Lung (tissue), 12 donors: ENCODE data around the gene RRAGD. TPM values are rescaled to one million over a fixed set of nuclear protein-coding genes. Genes with fewer than 3 reads are reported as not detected.

Experiments used
- ATAC-seq: fragments of 200-7000 bp; cut with Tn5 transposase; one replicate; pipeline ENCODE4 v1.9.1; 2020; ENCODE audit warnings: moderate number of reproducible peaks; ENCODE audit not compliant: insufficient read depth, low FRiP score
- DNase-seq, 3 donors: peaks; one replicate each; pipeline ENCODE4 v3.0.0-alpha.2; 2013 to 2017
- H3K27ac ChIP-seq, 2 donors: one replicate each; pipeline ENCODE4 v1.5.1; 2013; ENCODE audit warnings: mild to moderate bottlenecking in 2 of 2, moderate library complexity in 2 of 2, control low read depth in 1 of 2, inconsistent platforms in 1 of 2, low read depth in 1 of 2, low read length in 1 of 2
- H3K27me3 ChIP-seq, 3 donors: one replicate each; pipeline ENCODE4 v1.5.1; 2013; ENCODE audit warnings: low read length in 2 of 3; ENCODE audit not compliant: control insufficient read depth in 3 of 3, insufficient read depth in 3 of 3
- H3K36me3 ChIP-seq, 4 donors: one replicate each; pipeline ENCODE4 v1.5.1; 2013; ENCODE audit warnings: low read length in 4 of 4, mild to moderate bottlenecking in 1 of 4, moderate library complexity in 1 of 4; ENCODE audit not compliant: control insufficient read depth in 4 of 4, insufficient read depth in 4 of 4
- H3K4me1 ChIP-seq, 5 donors: one replicate each; pipeline ENCODE4 v1.5.1; 2013; ENCODE audit warnings: low read length in 5 of 5, mild to moderate bottlenecking in 2 of 5, moderate library complexity in 1 of 5; ENCODE audit not compliant: control insufficient read depth in 5 of 5, insufficient read depth in 5 of 5
- H3K4me3 ChIP-seq: one replicate; pipeline ENCODE4 v1.5.1; 2013; ENCODE audit warnings: mild to moderate bottlenecking, control low read depth, moderate library complexity
- H3K9ac ChIP-seq, 2 donors: one replicate each; pipeline ENCODE4 v1.5.1; 2013; ENCODE audit warnings: low read length in 2 of 2, control low read depth in 1 of 2; ENCODE audit not compliant: insufficient read depth in 1 of 2
- H3K9me3 ChIP-seq, 4 donors: one replicate each; pipeline ENCODE4 v1.5.1; 2013; ENCODE audit warnings: low read length in 3 of 4, mild to moderate bottlenecking in 1 of 4, moderate library complexity in 1 of 4; ENCODE audit not compliant: control insufficient read depth in 4 of 4, insufficient read depth in 3 of 4
- CTCF ChIP-seq: IDR thresholded peaks from 2 replicates; pipeline ENCODE4 v1.5.1; 2012; ENCODE audit warnings: mild to moderate bottlenecking; ENCODE audit errors: control extremely low read depth, extremely low read depth
- WGBS, 2 donors: extraction: QIAGEN DNeasy Blood & Tissue Kit; methylation state at CpG; one replicate each; pipeline ENCODE4 v1.1.7; 2013; 5-methylcytosine and 5-hydroxymethylcytosine counted together
- polyA plus RNA-seq, 2 donors: library from polyadenylated mRNA; stranded (reverse); fragments of 200-250 nt; gene quantifications; one replicate each; pipeline ENCODE4 v1.2.1, GENCODE V29; 2013
- total RNA-seq, 2 donors: library from RNA; depleted of rRNA in 1 of 2; stranded (reverse); fragments of >200 nt in 1 of 2; gene quantifications; one replicate each; pipeline ENCODE4 v1.2.1, GENCODE V29; 2014 to 2021
- donor health status: control.
- donor health status: control.
- donor health status: Bipolar disorder and iron deficiency.
- donor health status: healthy.
- donor health status: DM: yes; HTN: yes; CAD: no.

Gene RRAGD
- total and polyA plus RNA-seq, 4 donors = 12.7 to 40.2 (median 16.8) TPM

- Histone ChIP-seq H3K4me1 (peaks cover 0 to 8% (median 7%) of the 10 kb centered on the region in 5 donors), H3K4me3 (no peak overlapping the region), H3K36me3 (no peaks in the 10 kb centered on the region), H3K27ac (no peak overlapping the region), H3K9me3 (no peaks in the 10 kb centered on the region), H3K9ac (no peak overlapping the region), H3K27me3 (no peaks in the 10 kb centered on the region)
- ATAC-seq (no peak), DNase-seq (no peak)
- WGBS, 2 donors = 87 to 97% methylated on average over 2 of the region's 2 CpGs
- no peak for TF ChIP-seq CTCF
Measured at GRCh38 chr6:89355511-89356194, 56.4 kb downstream of the RRAGD start.

- 89 to 90% methylated on average over 2 of the region's 2 CpGs for WGBS, 2 donors
- Histone ChIP-seq H3K27me3 (no peaks in the 10 kb centered on the region), H3K27ac (peak overlapping the region in 1 of 2 donors; percentile 39), H3K4me3 (no peak overlapping the region), H3K9ac (peak overlapping the region; percentile 52 to 98), H3K9me3 (no peaks in the 10 kb centered on the region), H3K36me3 (no peaks in the 10 kb centered on the region), H3K4me1 (peaks cover 0 to 15% (median 11%) of the 10 kb centered on the region in 5 donors)
- no peak for DNase-seq
- ATAC-seq = no peak
- no peak for TF ChIP-seq CTCF
Measured at GRCh38 chr6:89353702-89354392, 58.2 kb downstream of the RRAGD start.

- 38 to 42% methylated on average over 27 of the region's 27 CpGs for WGBS, 2 donors
Measured at GRCh38 chr6:89353118-89353556, 58.9 kb downstream of the RRAGD start.

More at GRCh38 chr6:89353118-89353556, 58.9 kb downstream of the RRAGD start:
- Histone ChIP-seq H3K9me3 (no peaks in the 10 kb centered on the region), H3K4me3 (peak overlapping the region; percentile 91), H3K27ac (peak overlapping the region; percentile 100), H3K4me1 (peaks cover 0 to 22% (median 11%) of the 10 kb centered on the region in 5 donors), H3K36me3 (no peaks in the 10 kb centered on the region), H3K27me3 (no peaks in the 10 kb centered on the region), H3K9ac (peak overlapping the region; percentile 78 to 98)
- DNase-seq (no peak), ATAC-seq (no peak)
- TF ChIP-seq CTCF = no peak
